Ascending aorta (tissue), 2 donors: ENCODE data around the gene MSH4. TPM values are rescaled to one million over a fixed set of nuclear protein-coding genes. Genes with fewer than 3 reads are reported as not detected.

Experiments
- DNase-seq, 2 donors: peaks; one replicate each; pipeline ENCODE4 v3.0.0-alpha.2; 2019; ENCODE audit warnings: low spot score in 2 of 2
- H3K27ac ChIP-seq, 2 donors: fragments of 200-600 bp; sonication (generic); one replicate each; pipeline ENCODE4 v1.5.1; 2016 to 2017; ENCODE audit warnings: mild to moderate bottlenecking in 1 of 2
- H3K27me3 ChIP-seq: fragments of 200-600 bp; sonication (generic); one replicate; pipeline ENCODE4 v1.5.1; 2017
- H3K36me3 ChIP-seq, 2 donors: fragments of 200-600 bp; sonication (generic); one replicate each; pipeline ENCODE4 v1.5.1; 2016
- H3K4me1 ChIP-seq, 2 donors: fragments of 200-600 bp; sonication (generic); one replicate each; pipeline ENCODE4 v1.5.1; 2016 to 2017; ENCODE audit warnings: mild to moderate bottlenecking in 1 of 2
- H3K4me3 ChIP-seq, 2 donors: fragments of 200-600 bp; sonication (generic); one replicate each; pipeline ENCODE4 v1.5.1; 2016 to 2017; ENCODE audit warnings: mild to moderate bottlenecking in 1 of 2
- H3K9me3 ChIP-seq, 2 donors: fragments of 200-600 bp; sonication (generic); one replicate each; pipeline ENCODE4 v1.5.1; 2016
- CTCF ChIP-seq, 3 experiments: fragments of 200-600 bp in 2 of 3; fragments of 450-650 bp in 1 of 3; sonication (generic) in 2 of 3; IDR thresholded peaks; one replicate each; pipeline ENCODE4 v1.5.1; 2016 to 2019; ENCODE audit warnings: antibody characterized with exemption in 3 of 3, mild to moderate bottlenecking in 1 of 3, moderate library complexity in 1 of 3
- intact Hi-C: fragments of 100-400 bp; cut with DNase I; formaldehyde crosslinking; loops from one replicate; pipeline ENCODE4 v1.15.1; 2023
- total RNA-seq: library from RNA; depleted of rRNA; stranded (reverse); fragments of >200 nt; gene quantifications from one replicate; pipeline ENCODE4 v1.1.0, GENCODE V29; 2016

The MSH4 gene
- total RNA-seq, 1 donor from 2014 or later = not detected

DNA sequence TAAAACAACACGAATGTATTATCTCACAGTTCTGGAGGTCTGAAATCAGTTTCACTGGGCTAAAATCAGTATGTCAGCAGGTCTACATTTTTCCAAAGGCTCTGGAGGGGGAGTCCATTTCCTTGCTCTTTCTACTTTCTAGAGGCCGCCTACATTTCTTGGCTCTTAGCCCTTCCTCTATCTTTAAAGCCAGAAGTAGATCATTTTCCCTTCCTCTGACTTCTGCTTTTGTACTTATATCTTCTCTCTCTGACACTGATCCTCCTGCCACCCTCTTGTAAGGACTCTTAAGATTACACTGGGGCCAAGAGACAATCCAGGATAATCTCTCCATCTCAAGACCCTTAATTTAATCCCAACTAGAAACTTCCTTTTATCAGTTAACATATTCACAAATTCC, 41.4 kb downstream of the MSH4 start:
- Histone ChIP-seq H3K27me3 (no peaks in the 10 kb centered on the region), H3K36me3 (no peaks in the 10 kb centered on the region), H3K4me3 (no peak overlapping the region), H3K27ac (no peak overlapping the region), H3K4me1 (no peaks in the 10 kb centered on the region), H3K9me3 (peaks cover 0 to 7% of the 10 kb centered on the region in 2 donors)
- intact Hi-C loops = no loop called here
- TF ChIP-seq CTCF (IDR thresholded peaks at IDR 0.05) = no peak
- DNase-seq = no peak

DNA sequence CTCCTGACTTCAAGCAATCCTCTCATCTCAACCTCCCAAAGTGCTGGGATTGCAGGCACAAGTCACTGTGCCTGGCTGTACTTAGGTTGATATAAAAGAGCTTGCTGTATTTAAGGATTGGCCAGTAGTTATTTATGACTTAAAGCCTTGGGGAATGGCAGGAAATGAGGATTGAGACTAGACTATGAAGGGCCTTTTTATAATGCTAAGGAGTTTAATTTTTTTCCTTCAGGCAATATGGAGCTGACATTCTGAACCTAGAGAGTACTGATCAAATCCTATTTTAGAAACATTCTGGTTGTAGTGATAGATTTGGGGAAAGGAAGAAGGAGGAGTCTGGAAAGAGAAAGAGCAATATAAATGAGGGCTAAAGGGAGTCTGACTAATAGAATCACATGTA, 44.7 kb downstream of the MSH4 start:
- no peaks in the 10 kb centered on the region for H3K4me1 ChIP-seq
- no peak for TF ChIP-seq CTCF (IDR thresholded peaks at IDR 0.05)
- no peaks in the 10 kb centered on the region for H3K36me3 ChIP-seq
- H3K4me3 ChIP-seq = no peak overlapping the region
- H3K9me3 ChIP-seq = no peaks in the 10 kb centered on the region
- intact Hi-C loops = no loop called here
- no peak for DNase-seq
- H3K27ac ChIP-seq = no peak overlapping the region
- no peaks in the 10 kb centered on the region for H3K27me3 ChIP-seq

GRCh38 chr1:75845576-75845975, 48.9 kb downstream of the MSH4 start:
- no peaks in the 10 kb centered on the region for H3K9me3 ChIP-seq
- no peak for TF ChIP-seq CTCF (IDR thresholded peaks at IDR 0.05)
- intact Hi-C loops = no loop called here

DNA sequence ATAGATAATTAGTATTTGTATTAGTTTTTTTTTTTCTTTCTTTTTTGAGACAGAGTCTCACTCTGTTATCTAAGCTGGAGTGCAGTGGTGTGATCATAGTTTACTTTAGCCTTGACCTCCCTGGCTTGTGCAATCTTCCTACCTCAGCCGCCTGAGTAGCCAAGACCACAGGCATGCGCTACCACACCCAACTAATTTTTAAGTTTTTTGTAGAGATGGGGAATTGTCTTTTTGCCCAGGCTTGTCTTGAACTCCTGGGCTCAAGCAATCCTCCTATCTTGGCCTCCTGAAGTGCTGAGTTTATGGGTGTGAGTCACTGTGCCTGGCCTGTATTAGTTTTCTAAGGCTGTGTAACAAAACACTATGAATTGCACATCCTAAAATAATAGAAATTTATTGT, 58.3 kb downstream of the MSH4 start:
- no peaks in the 10 kb centered on the region for H3K36me3 ChIP-seq
- no peaks in the 10 kb centered on the region for H3K27me3 ChIP-seq
- TF ChIP-seq CTCF (IDR thresholded peaks at IDR 0.05) = no peak
- DNase-seq = no peak
- H3K9me3 ChIP-seq = no peaks in the 10 kb centered on the region
- no peak overlapping the region for H3K27ac ChIP-seq
- H3K4me1 ChIP-seq = no peaks in the 10 kb centered on the region
- intact Hi-C loops = no loop called here
- no peak overlapping the region for H3K4me3 ChIP-seq

More at GRCh38 chr1:75845576-75845975, 48.9 kb downstream of the MSH4 start:
- Histone ChIP-seq H3K4me1 (no peaks in the 10 kb centered on the region), H3K27ac (no peak overlapping the region), H3K36me3 (no peaks in the 10 kb centered on the region), H3K27me3 (no peaks in the 10 kb centered on the region), H3K4me3 (no peak overlapping the region)
- DNase-seq = no peak

DNA sequence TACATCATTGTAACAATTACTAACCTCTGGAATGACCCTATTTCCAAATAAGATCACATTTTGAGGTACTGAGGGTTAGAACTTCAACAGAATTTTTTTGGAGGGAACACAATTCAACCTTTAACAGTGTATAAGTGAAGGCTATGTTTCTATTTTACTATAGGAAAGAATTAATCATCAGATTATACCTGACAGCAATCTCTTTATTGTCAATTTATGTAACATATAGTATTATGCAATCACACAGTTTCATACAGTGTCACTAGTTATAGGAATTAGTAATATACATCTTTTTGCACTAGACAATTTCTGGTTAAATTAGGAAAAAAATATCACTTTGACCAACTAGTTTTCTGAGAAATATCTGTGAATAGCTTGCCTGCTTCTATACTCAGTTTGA, 59.1 kb downstream of the MSH4 start:
- Histone ChIP-seq H3K27me3 (no peaks in the 10 kb centered on the region), H3K36me3 (no peaks in the 10 kb centered on the region), H3K4me1 (no peaks in the 10 kb centered on the region), H3K9me3 (no peaks in the 10 kb centered on the region), H3K27ac (no peak overlapping the region), H3K4me3 (no peak overlapping the region)
- no peak for DNase-seq
- TF ChIP-seq CTCF (IDR thresholded peaks at IDR 0.05) = no peak
- intact Hi-C loops = no loop called here

DNA sequence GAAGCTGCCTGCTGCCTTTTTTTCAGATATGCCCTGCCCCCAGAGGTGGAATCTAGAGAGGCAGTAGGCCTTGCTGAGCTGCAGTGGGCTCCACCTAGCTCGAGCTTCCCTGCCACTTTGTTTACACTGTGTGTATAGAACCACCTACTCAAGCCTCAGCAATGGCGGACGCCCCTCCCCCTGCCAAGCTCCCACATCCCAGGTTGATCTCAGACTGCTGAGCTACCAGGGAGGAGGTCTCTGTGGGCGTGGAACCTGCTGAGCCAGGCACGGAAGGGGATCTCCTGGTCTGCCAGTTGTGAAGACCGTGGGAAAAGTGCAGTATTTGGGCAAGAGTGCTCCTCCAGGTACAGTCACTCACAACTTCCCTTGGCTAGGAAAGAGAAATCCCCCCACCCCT, 65.1 kb downstream of the MSH4 start:
- Histone ChIP-seq H3K27me3 (no peaks in the 10 kb centered on the region), H3K36me3 (no peaks in the 10 kb centered on the region), H3K4me3 (no peak overlapping the region), H3K4me1 (no peaks in the 10 kb centered on the region), H3K27ac (no peak overlapping the region), H3K9me3 (no peaks in the 10 kb centered on the region)
- DNase-seq = no peak
- TF ChIP-seq CTCF (IDR thresholded peaks at IDR 0.05) = no peak
- intact Hi-C loops = no loop called here
